Ascending aorta (tissue), 2 donors: ENCODE measurements around the gene FXYD1. TPM values are rescaled to one million over a fixed set of nuclear protein-coding genes. Genes with fewer than 3 reads are reported as not detected.

Experiments used
- DNase-seq, 2 donors: peaks; one replicate each; pipeline ENCODE4 v3.0.0-alpha.2; 2019; ENCODE audit warnings: low spot score in 2 of 2
- H3K27ac ChIP-seq, 2 donors: fragments of 200-600 bp; sonication (generic); one replicate each; pipeline ENCODE4 v1.5.1; 2016 to 2017; ENCODE audit warnings: mild to moderate bottlenecking in 1 of 2
- H3K27me3 ChIP-seq: fragments of 200-600 bp; sonication (generic); one replicate; pipeline ENCODE4 v1.5.1; 2017
- H3K36me3 ChIP-seq, 2 donors: fragments of 200-600 bp; sonication (generic); one replicate each; pipeline ENCODE4 v1.5.1; 2016
- H3K4me1 ChIP-seq, 2 donors: fragments of 200-600 bp; sonication (generic); one replicate each; pipeline ENCODE4 v1.5.1; 2016 to 2017; ENCODE audit warnings: mild to moderate bottlenecking in 1 of 2
- H3K4me3 ChIP-seq, 2 donors: fragments of 200-600 bp; sonication (generic); one replicate each; pipeline ENCODE4 v1.5.1; 2016 to 2017; ENCODE audit warnings: mild to moderate bottlenecking in 1 of 2
- H3K9me3 ChIP-seq, 2 donors: fragments of 200-600 bp; sonication (generic); one replicate each; pipeline ENCODE4 v1.5.1; 2016
- intact Hi-C: fragments of 100-400 bp; cut with DNase I; formaldehyde crosslinking; loops from one replicate; pipeline ENCODE4 v1.15.1; 2023
- total RNA-seq: library from RNA; depleted of rRNA; stranded (reverse); fragments of >200 nt; gene quantifications from one replicate; pipeline ENCODE4 v1.1.0, GENCODE V29; 2016
- TF ChIP-seq, protein P1 (sequence below), 3 experiments: fragments of 200-600 bp in 2 of 3; fragments of 450-650 bp in 1 of 3; sonication (generic) in 2 of 3; IDR thresholded peaks; one replicate each; pipeline ENCODE4 v1.5.1; 2016 to 2019; ENCODE audit warnings: antibody characterized with exemption in 3 of 3, mild to moderate bottlenecking in 1 of 3, moderate library complexity in 1 of 3

FXYD1 gene
- total RNA-seq, 1 donor from 2014 or later, result 34.8 TPM

DNA sequence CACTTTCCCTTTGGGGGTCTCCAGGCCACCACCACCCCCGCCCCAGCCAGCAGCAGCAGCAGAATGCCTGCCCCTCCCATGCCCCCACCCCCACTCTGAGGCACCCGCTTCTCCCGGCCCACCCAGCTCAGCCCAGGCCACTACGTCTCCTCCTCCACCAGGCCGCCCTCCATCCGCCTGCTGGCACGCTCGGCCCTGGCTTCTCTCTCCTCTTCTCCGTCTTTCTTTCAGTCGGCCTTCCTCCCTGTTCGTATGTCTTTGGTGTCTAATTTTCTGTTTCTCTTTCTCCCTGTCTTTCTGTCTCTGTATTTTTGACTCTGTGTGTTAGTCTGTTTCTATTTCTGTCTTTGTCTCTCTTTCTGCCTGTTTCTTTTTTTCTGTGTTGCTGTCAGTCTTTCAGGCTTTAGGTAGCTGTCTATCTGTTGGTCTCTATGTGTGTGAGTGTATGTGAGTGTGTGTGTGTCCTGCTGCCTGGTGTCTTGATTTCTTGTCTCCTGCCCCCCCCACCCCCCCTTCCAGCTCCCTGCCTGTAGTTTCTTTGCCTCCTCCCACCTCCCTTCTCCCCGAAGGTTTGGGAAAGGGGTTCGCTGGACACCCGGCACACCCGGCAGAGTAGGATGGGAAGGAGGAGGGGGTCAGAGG lies 3.9 kb upstream of the FXYD1 start, which contains the start of gene LGI4:
TSS of gene LGI4 (minus strand) at position 459 of the 642 bp plus-strand sequence. CDS start at position 80, 379 bp downstream.
- no peaks in the 10 kb centered on the region for H3K27me3 ChIP-seq
- TF ChIP-seq, protein P1, sequence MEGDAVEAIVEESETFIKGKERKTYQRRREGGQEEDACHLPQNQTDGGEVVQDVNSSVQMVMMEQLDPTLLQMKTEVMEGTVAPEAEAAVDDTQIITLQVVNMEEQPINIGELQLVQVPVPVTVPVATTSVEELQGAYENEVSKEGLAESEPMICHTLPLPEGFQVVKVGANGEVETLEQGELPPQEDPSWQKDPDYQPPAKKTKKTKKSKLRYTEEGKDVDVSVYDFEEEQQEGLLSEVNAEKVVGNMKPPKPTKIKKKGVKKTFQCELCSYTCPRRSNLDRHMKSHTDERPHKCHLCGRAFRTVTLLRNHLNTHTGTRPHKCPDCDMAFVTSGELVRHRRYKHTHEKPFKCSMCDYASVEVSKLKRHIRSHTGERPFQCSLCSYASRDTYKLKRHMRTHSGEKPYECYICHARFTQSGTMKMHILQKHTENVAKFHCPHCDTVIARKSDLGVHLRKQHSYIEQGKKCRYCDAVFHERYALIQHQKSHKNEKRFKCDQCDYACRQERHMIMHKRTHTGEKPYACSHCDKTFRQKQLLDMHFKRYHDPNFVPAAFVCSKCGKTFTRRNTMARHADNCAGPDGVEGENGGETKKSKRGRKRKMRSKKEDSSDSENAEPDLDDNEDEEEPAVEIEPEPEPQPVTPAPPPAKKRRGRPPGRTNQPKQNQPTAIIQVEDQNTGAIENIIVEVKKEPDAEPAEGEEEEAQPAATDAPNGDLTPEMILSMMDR (IDR thresholded peaks at IDR 0.05), result no peak
- intact Hi-C loops, result loop anchor here (1.0 kb wide), 3 partner anchors 10 to 67 kb away; no protein-coding TSS in a partner anchor
- H3K4me1 ChIP-seq, result peaks cover 6 to 16% of the 10 kb centered on the region in 2 donors
- DNase-seq, result no peak
- H3K9me3 ChIP-seq, result no peaks in the 10 kb centered on the region
- H3K36me3 ChIP-seq, result no peaks in the 10 kb centered on the region
- peak within 1 kb of the TSS; percentile 17 to 69 for H3K27ac ChIP-seq
- H3K4me3 ChIP-seq, result peak within 1 kb of the TSS; percentile 18 to 63

GRCh38 chr19:35135389-35135909 lies 3.2 kb upstream of the FXYD1 start:
- Histone ChIP-seq H3K27ac (peak overlapping the region; percentile 17 to 69), H3K4me1 (peaks cover 12 to 24% of the 10 kb centered on the region in 2 donors)
- intact Hi-C loops, result loop anchor here (1.0 kb wide), 3 partner anchors 11 to 68 kb away; no protein-coding TSS in a partner anchor

GRCh38 chr19:35136231-35136630 lies 2.4 kb upstream of the FXYD1 start:
- H3K27me3 ChIP-seq, result no peaks in the 10 kb centered on the region
- TF ChIP-seq, protein P1 (IDR thresholded peaks at IDR 0.05), result no peak
- DNase-seq, result no peak
- no peaks in the 10 kb centered on the region for H3K36me3 ChIP-seq
- peak overlapping the region in 1 of 2 donors; percentile 8 for H3K27ac ChIP-seq
- peaks cover 12 to 24% of the 10 kb centered on the region in 2 donors for H3K4me1 ChIP-seq
- H3K4me3 ChIP-seq, result no peak overlapping the region
- intact Hi-C loops, result no loop called here
- H3K9me3 ChIP-seq, result no peaks in the 10 kb centered on the region

More at GRCh38 chr19:35135389-35135909, 3.2 kb upstream of the FXYD1 start:
- Histone ChIP-seq H3K9me3 (no peaks in the 10 kb centered on the region), H3K36me3 (no peaks in the 10 kb centered on the region), H3K27me3 (no peaks in the 10 kb centered on the region), H3K4me3 (peak overlapping the region; percentile 18 to 63)
- peak in 1 of 2 donors; percentile 88 for DNase-seq
- TF ChIP-seq, protein P1 (IDR thresholded peaks at IDR 0.05), result peak; percentile 90 to 95 (median 92)

GRCh38 chr19:35136977-35137702 lies 1.5 kb upstream of the FXYD1 start:
- Histone ChIP-seq H3K4me1 (peaks cover 12 to 27% of the 10 kb centered on the region in 2 donors), H3K27me3 (no peaks in the 10 kb centered on the region), H3K9me3 (no peaks in the 10 kb centered on the region), H3K36me3 (no peaks in the 10 kb centered on the region), H3K4me3 (no peak overlapping the region), H3K27ac (no peak overlapping the region)
- TF ChIP-seq, protein P1 (IDR thresholded peaks at IDR 0.05), result no peak
- no peak for DNase-seq
- intact Hi-C loops, result no loop called here

GRCh38 chr19:35140207-35140961 lies 1.8 kb downstream of the FXYD1 start:
- intact Hi-C loops, result loop anchor here (2.0 to 10.0 kb wide), 3 partner anchors 126 to 1346 kb away; partner anchors contain the start of genes IGFLR1, KCTD15, LIN37 and PSENEN
- DNase-seq, result no peak
- Histone ChIP-seq H3K4me3 (peak overlapping the region; percentile 52 to 66), H3K36me3 (no peaks in the 10 kb centered on the region), H3K4me1 (peaks cover 12 to 34% of the 10 kb centered on the region in 2 donors), H3K27me3 (no peaks in the 10 kb centered on the region), H3K9me3 (no peaks in the 10 kb centered on the region), H3K27ac (peak overlapping the region; percentile 94 to 96)
- TF ChIP-seq, protein P1 (IDR thresholded peaks at IDR 0.05), result no peak
